Keratinocyte (primary cell): ENCODE data around the gene HOXD11. TPM values are rescaled to one million over a fixed set of nuclear protein-coding genes. Genes with fewer than 3 reads are reported as not detected.

Source experiments
- DNase-seq: peaks from one replicate; pipeline ENCODE4 v3.0.0-alpha.2; 2011; ENCODE audit warnings: low read depth, missing footprints, low spot score
- FAIRE-seq: peaks from 2 replicates; lab custom pipeline; 2011; peaks lifted over from hg19 to GRCh38; lab: Jason Lieb, UNC
- H2AFZ ChIP-seq: 2 replicates; pipeline ENCODE4 v1.6.0; 2012; ENCODE audit warnings: low read length, control low read depth, inconsistent platforms; ENCODE audit not compliant: control insufficient read depth
- H3K27ac ChIP-seq: 2 replicates; pipeline ENCODE4 v1.5.1; 2011; ENCODE audit warnings: low read length; ENCODE audit not compliant: control insufficient read depth, insufficient read depth
- H3K27me3 ChIP-seq: 3 replicates; pipeline ENCODE4 v1.6.0; 2011; ENCODE audit warnings: low read length; ENCODE audit not compliant: control insufficient read depth, insufficient read depth; ENCODE audit errors: extremely low read depth
- H3K36me3 ChIP-seq, 2 experiments: 2 replicates in 1 of 2; 3 replicates in 1 of 2; pipeline ENCODE4 v1.5.1; 2011; ENCODE audit warnings: low read length in 2 of 2, mild to moderate bottlenecking in 1 of 2; ENCODE audit not compliant: control insufficient read depth in 2 of 2, insufficient read depth in 2 of 2; ENCODE audit errors: extremely low read depth in 1 of 2
- H3K4me1 ChIP-seq: 3 replicates; pipeline ENCODE4 v1.5.1; 2011; ENCODE audit warnings: low read length; ENCODE audit not compliant: control insufficient read depth, insufficient read depth; ENCODE audit errors: extremely low read depth
- H3K4me2 ChIP-seq: 3 replicates; pipeline ENCODE4 v1.6.0; 2011; ENCODE audit warnings: low read depth, low read length; ENCODE audit not compliant: control insufficient read depth, insufficient read depth; ENCODE audit errors: extremely low read depth
- H3K4me3 ChIP-seq, 3 experiments: fragments of 200-600 bp in 1 of 3; sonication (generic) in 1 of 3; 2 replicates in 2 of 3; 3 replicates in 1 of 3; pipeline ENCODE4 v1.5.1; 2011 to 2016; ENCODE audit warnings: low read length in 3 of 3, mild to moderate bottlenecking in 3 of 3, control low read depth in 2 of 3, inconsistent platforms in 1 of 3, low read depth in 1 of 3, mixed read lengths in 1 of 3, mixed run types in 1 of 3, moderate library complexity in 1 of 3; ENCODE audit not compliant: control insufficient read depth in 2 of 3, insufficient read depth in 2 of 3; ENCODE audit errors: extremely low read depth in 1 of 3
- H3K79me2 ChIP-seq: 2 replicates; pipeline ENCODE4 v1.6.0; 2012; ENCODE audit warnings: low read length; ENCODE audit not compliant: control insufficient read depth, insufficient read depth
- H3K9ac ChIP-seq: 3 replicates; pipeline ENCODE4 v1.6.0; 2011; ENCODE audit warnings: low read length; ENCODE audit not compliant: control insufficient read depth, insufficient read depth; ENCODE audit errors: extremely low read depth
- H3K9me1 ChIP-seq: 3 replicates; pipeline ENCODE4 v1.6.0; 2011; ENCODE audit warnings: low read length; ENCODE audit not compliant: control insufficient read depth, insufficient read depth; ENCODE audit errors: extremely low read depth
- H3K9me3 ChIP-seq: 2 replicates; pipeline ENCODE4 v1.5.1; 2012; ENCODE audit warnings: low read depth, low read length; ENCODE audit not compliant: control insufficient read depth
- H4K20me1 ChIP-seq: 3 replicates; pipeline ENCODE4 v1.6.0; 2011; ENCODE audit warnings: low read length; ENCODE audit not compliant: control insufficient read depth, insufficient read depth; ENCODE audit errors: extremely low read depth
- EZH2 ChIP-seq: IDR thresholded peaks from one replicate; pipeline ENCODE4 v1.6.1; 2012; ENCODE audit warnings: inconsistent platforms, mild to moderate bottlenecking, low read length, moderate library complexity
- dilution Hi-C: fragments of 300-500 bp; cut with MboI; formaldehyde crosslinking; loops from one replicate; pipeline ENCODE4 v1.7.0; 2020; ENCODE audit warnings: low sequenced_read_pairs; ENCODE audit not compliant: extremely low pct_ligation_motif_present
- polyA plus RNA-seq, 5 experiments: library from polyadenylated mRNA; depleted of rRNA in 3 of 5; stranded (reverse) in 3 of 5; stranded (forward) in 1 of 5; unstranded in 1 of 5; fragments of >200 nt; gene quantifications; 1 replicate in 1 of 5; 2 replicates in 3 of 5; 3 replicates in 1 of 5; pipeline versions ENCODE4 v1.2.1 to v1.2.3, GENCODE V29; 2011 to 2012; ENCODE audit warnings: missing spikeins in 2 of 5, low read depth in 1 of 5, low replicate concordance in 1 of 5
- TF ChIP-seq, protein P1 (sequence below), 3 experiments: IDR thresholded peaks in 1 of 3; conservative IDR thresholded peaks in 1 of 3; optimal IDR thresholded peaks in 1 of 3; 2 replicates in 2 of 3; 3 replicates in 1 of 3; pipeline versions ENCODE3 to v1.5.1; 2011; ENCODE audit warnings: low read length in 3 of 3, mild to moderate bottlenecking in 3 of 3, moderate library complexity in 2 of 3, control low read depth in 1 of 3, inconsistent platforms in 1 of 3; ENCODE audit not compliant: insufficient read depth in 2 of 3; ENCODE audit errors: extremely low read depth in 1 of 3

HOXD11 gene
- polyA plus RNA-seq, 1 donor (not counting 4 experiments of a cell fraction or from before 2014, with no cell fraction given) = not detected

- Histone ChIP-seq H2AFZ (no peak overlapping the region), H3K36me3 (no peaks in the 10 kb centered on the region), H3K9me3 (no peaks in the 10 kb centered on the region), H3K9ac (no peak overlapping the region), H3K4me3 (no peak overlapping the region), H3K4me2 (no peak overlapping the region), H3K27ac (no peak overlapping the region), H3K27me3 (peaks cover 95% of the 10 kb centered on the region), H3K79me2 (no peaks in the 10 kb centered on the region), H4K20me1 (no peaks in the 10 kb centered on the region), H3K4me1 (no peaks in the 10 kb centered on the region), H3K9me1 (no peaks in the 10 kb centered on the region)
- FAIRE-seq (no peak), DNase-seq (no peak)
- TF ChIP-seq, protein P1, sequence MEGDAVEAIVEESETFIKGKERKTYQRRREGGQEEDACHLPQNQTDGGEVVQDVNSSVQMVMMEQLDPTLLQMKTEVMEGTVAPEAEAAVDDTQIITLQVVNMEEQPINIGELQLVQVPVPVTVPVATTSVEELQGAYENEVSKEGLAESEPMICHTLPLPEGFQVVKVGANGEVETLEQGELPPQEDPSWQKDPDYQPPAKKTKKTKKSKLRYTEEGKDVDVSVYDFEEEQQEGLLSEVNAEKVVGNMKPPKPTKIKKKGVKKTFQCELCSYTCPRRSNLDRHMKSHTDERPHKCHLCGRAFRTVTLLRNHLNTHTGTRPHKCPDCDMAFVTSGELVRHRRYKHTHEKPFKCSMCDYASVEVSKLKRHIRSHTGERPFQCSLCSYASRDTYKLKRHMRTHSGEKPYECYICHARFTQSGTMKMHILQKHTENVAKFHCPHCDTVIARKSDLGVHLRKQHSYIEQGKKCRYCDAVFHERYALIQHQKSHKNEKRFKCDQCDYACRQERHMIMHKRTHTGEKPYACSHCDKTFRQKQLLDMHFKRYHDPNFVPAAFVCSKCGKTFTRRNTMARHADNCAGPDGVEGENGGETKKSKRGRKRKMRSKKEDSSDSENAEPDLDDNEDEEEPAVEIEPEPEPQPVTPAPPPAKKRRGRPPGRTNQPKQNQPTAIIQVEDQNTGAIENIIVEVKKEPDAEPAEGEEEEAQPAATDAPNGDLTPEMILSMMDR (optimal IDR thresholded peaks at IDR 0.05 in 1 of 3, IDR thresholded peaks at IDR 0.05 in 1 of 3, conservative IDR thresholded peaks at IDR 0.05 in 1 of 3; ENCODE audit: extremely low read depth in 1 of 3, insufficient read depth in 2 of 3, low read length in 3 of 3) = no peak
- no peak for TF ChIP-seq EZH2
- dilution Hi-C loops = loop anchor here (25.0 kb wide), 1 partner anchor 480 kb away; no protein-coding TSS in a partner anchor
These were observed 50.6 kb downstream of the HOXD11 start for GRCh38 chr2:176157499-176158185.

DNA sequence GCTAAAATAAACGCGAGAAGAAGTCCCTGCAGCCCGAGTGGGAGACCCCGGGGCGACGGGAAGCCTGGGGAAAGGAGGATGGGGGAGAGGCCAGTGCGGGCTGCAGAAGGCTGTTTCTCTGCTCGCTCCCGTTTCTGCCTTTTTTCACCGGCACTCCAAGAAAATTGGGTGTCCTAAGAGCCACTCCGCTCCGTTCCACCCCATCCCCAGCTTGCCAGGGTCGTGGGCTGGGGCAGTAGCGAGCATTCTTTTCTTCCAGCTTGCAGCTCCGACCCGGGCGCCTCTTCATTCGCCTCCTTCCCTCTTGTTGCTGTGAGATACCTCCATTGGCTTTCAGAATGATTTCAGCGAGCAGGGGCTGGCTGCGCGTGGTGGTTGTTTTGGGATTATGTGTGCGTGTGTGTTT is 51.1 kb downstream of the HOXD11 start:
- H4K20me1 ChIP-seq = no peaks in the 10 kb centered on the region
- no peak overlapping the region for H3K4me2 ChIP-seq
- H3K27me3 ChIP-seq = peaks cover 95% of the 10 kb centered on the region
- no peaks in the 10 kb centered on the region for H3K4me1 ChIP-seq
- FAIRE-seq (no peak), DNase-seq (no peak)
- dilution Hi-C loops = loop anchor here (25.0 kb wide), 1 partner anchor 479 kb away; no protein-coding TSS in a partner anchor
- no peaks in the 10 kb centered on the region for H3K9me1 ChIP-seq
- no peak overlapping the region for H2AFZ ChIP-seq
- no peak overlapping the region for H3K4me3 ChIP-seq
- H3K27ac ChIP-seq = no peak overlapping the region
- H3K79me2 ChIP-seq = no peaks in the 10 kb centered on the region
- TF ChIP-seq EZH2 = peak; percentile 86
- TF ChIP-seq, protein P1 (optimal IDR thresholded peaks at IDR 0.05 in 1 of 3, IDR thresholded peaks at IDR 0.05 in 1 of 3, conservative IDR thresholded peaks at IDR 0.05 in 1 of 3; ENCODE audit: extremely low read depth in 1 of 3, insufficient read depth in 2 of 3, low read length in 3 of 3) = no peak
- H3K9ac ChIP-seq = no peak overlapping the region
- H3K9me3 ChIP-seq = no peaks in the 10 kb centered on the region
- no peaks in the 10 kb centered on the region for H3K36me3 ChIP-seq
